ENCODE measurements around the gene PSMA5.

Gene PSMA5

DNA sequence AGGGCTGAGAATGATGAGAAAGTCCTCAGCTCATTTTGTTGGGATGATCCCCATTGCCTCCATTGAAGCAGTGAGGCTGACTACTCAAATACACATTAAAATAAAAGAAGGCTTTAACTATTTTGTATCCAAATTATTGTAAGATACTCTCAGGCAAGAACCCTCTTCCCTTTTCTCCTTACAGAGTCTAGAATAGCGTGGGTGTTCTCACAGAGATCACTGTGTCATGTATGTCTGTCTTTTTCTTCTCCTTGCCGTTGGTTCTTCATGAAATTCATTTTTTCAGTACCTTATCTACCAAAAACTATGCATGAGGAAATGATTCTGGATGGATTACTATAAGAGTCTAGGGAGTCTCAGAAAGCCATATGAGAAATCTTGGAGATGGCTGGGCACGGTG is 58.6 kb downstream of the PSMA5 start:
- Histone ChIP-seq H3K27ac (no peak overlapping the region), H3K4me3 (no peak overlapping the region), H3K9ac (no peak overlapping the region), H3K4me2 (peak overlapping the region in 4 of 11 experiments; percentile 64 to 87 (median 80); a peak in 7 of 22 replicates), H4K20me1 (0 out of 22 replicates have a peak, but pooled peaks cover 0 to 5% (median 0%) of the 10 kb centered on the region in 11 experiments), H3K9me3 (replicated peaks in 1 of 11) (peaks cover 0 to 9% (median 0%) of the 10 kb centered on the region in 11 experiments; a peak in 3 of 22 replicates), H3K4me1 (peaks cover 37 to 72% (median 48%) of the 10 kb centered on the region in 10 experiments), H3K27me3 (no peaks in the 10 kb centered on the region), H3K36me3 (peaks cover 8 to 35% (median 17%) of the 10 kb centered on the region in 11 experiments; a peak in 17 of 22 replicates)
- no peak for TF ChIP-seq Cebpa-rat (IDR thresholded peaks at IDR 0.05)

DNA sequence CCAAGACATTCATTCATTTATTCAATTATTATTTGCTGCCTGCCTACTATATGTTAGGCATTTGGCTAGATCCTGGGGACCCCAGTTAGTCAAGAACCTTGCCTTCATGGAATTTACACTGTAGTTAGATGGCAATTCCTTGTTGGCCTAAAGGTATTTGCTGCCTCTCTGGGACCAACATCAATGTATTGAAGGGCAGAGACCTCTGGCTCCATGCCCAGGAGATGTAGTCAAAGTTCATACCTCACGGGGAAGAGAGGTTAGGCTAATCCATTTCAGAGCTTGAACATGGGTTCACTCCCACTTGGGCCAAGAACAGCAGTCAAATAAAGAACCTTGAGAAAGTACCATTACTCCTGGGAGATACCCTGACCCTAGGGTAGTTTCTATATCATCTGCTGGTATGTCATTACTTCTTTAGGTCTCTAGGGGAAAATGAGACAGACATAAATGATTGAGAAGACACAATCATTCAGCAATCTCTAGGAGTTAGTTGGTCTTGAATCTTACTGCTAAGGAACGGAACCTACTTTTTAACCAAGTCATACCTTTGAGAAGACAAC is 60.5 kb downstream of the PSMA5 start:
- 0 out of 22 replicates have a peak, but pooled peaks cover 0 to 1% (median 0%) of the 10 kb centered on the region in 11 experiments for H4K20me1 ChIP-seq
- H3K4me3 ChIP-seq: no peak overlapping the region
- H3K36me3 ChIP-seq: peaks cover 8 to 35% (median 17%) of the 10 kb centered on the region in 11 experiments; a peak in 17 of 22 replicates
- H3K4me1 ChIP-seq: peaks cover 23 to 68% (median 31%) of the 10 kb centered on the region in 10 experiments
- no peak overlapping the region for H3K27ac ChIP-seq
- H3K4me2 ChIP-seq: 0 out of 22 replicates have a peak overlapping the region, but pooled peaks of 1 of the 11 experiments have one; percentile 4
- no peaks in the 10 kb centered on the region for H3K27me3 ChIP-seq
- no peak for TF ChIP-seq Cebpa-rat (IDR thresholded peaks at IDR 0.05)
- no peak overlapping the region for H3K9ac ChIP-seq
- H3K9me3 ChIP-seq (replicated peaks in 1 of 11): peaks cover 0 to 9% (median 0%) of the 10 kb centered on the region in 11 experiments; a peak in 3 of 22 replicates

DNA sequence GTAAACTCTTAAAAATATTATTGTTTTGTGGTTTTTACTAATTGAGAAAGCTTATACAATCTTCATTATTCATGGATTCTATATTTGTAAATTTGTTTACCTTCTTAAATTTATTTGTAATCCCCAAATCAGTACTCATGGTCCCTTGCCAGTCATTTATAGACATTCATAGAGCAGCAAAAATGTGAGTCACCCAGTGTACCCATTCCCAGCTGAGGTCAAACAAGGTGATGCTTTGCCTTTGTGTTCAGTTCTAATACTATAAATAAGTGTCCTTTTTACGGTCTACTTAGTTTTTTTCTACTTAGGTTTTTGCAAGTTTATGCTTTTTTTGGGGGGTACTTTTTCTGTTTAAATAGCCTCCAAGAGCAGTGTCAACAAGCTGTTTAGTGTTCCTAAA is 64.6 kb downstream of the PSMA5 start:
- peak overlapping the region in 2 of 11 experiments; percentile 62 to 76; a peak in 4 of 22 replicates for H3K4me2 ChIP-seq

DNA sequence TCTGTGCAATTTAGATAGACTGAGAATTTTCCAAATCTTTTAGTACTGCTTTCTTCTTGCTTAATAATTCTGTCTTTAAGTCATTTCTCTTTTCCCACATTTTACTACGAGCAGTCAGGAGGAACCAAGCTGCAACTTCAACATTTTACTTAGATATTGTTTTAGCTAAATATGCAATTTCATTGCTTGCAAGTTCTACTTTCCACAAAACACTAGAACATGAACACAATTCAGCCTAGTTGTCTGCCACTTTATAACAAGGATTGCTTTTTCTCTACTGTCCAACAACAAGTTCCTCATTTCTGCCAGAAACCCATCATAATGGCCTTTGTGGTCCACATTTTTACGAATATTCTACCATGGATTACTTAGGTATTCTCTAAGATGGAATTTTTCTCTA is 65.2 kb downstream of the PSMA5 start:
- peaks cover 0 to 37% (median 8%) of the 10 kb centered on the region in 11 experiments; a peak in 9 of 22 replicates for H3K36me3 ChIP-seq
- H3K4me2 ChIP-seq: peak overlapping the region in 3 of 11 experiments; percentile 39 to 77 (median 76); a peak in 6 of 22 replicates
- H3K4me3 ChIP-seq: no peak overlapping the region
- no peak overlapping the region for H3K9ac ChIP-seq
- no peaks in the 10 kb centered on the region for H3K9me3 ChIP-seq (replicated peaks in 1 of 11)
- peaks cover 0 to 41% (median 9%) of the 10 kb centered on the region in 10 experiments; a peak in 11 of 20 replicates for H3K4me1 ChIP-seq
- H3K27me3 ChIP-seq: no peaks in the 10 kb centered on the region
- TF ChIP-seq Cebpa-rat (IDR thresholded peaks at IDR 0.05): no peak
- peak overlapping the region in 2 of 11 experiments; percentile 37 to 61; a peak in 2 of 22 replicates for H3K27ac ChIP-seq
- no peaks in the 10 kb centered on the region for H4K20me1 ChIP-seq

More for the DNA sequence above, 64.6 kb downstream of the PSMA5 start:
- Histone ChIP-seq H3K9ac (no peak overlapping the region), H3K27me3 (no peaks in the 10 kb centered on the region), H3K9me3 (replicated peaks in 1 of 11) (peaks cover 0 to 1% (median 0%) of the 10 kb centered on the region in 11 experiments; a peak in 2 of 22 replicates), H4K20me1 (no peaks in the 10 kb centered on the region), H3K4me3 (no peak overlapping the region), H3K4me1 (peaks cover 0 to 41% (median 9%) of the 10 kb centered on the region in 10 experiments; a peak in 11 of 20 replicates), H3K27ac (no peak overlapping the region), H3K36me3 (peaks cover 3 to 39% (median 12%) of the 10 kb centered on the region in 11 experiments; a peak in 15 of 22 replicates)
- TF ChIP-seq Cebpa-rat (IDR thresholded peaks at IDR 0.05): no peak

DNA sequence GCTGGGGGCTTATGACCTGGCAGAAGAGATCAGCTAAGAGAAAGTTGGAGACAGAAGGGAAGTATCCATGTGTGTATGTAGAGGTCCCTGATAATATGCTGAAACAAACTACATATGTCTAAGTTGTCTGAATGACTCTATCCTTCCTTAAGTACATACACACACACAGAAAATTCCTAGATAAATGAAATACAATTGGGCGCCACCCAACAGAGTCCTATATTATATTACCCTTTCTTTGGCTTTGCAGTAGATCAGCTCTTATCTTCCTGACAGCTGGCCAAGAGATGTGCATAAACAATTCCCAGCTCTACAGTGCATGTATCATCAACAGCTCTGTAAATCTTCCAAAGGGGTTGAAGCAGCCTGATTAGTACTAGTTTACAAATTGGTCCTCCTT is 68.6 kb downstream of the PSMA5 start:
- Histone ChIP-seq H3K4me1 (peaks cover 0 to 33% (median 0%) of the 10 kb centered on the region in 10 experiments; a peak in 7 of 20 replicates), H3K4me3 (no peak overlapping the region), H3K9me3 (replicated peaks in 1 of 11) (no peaks in the 10 kb centered on the region), H3K9ac (no peak overlapping the region), H3K36me3 (peaks cover 0 to 39% (median 0%) of the 10 kb centered on the region in 11 experiments; a peak in 5 of 22 replicates), H3K27ac (no peak overlapping the region), H3K4me2 (no peak overlapping the region), H4K20me1 (peaks cover 0 to 5% (median 0%) of the 10 kb centered on the region in 11 experiments; a peak in 2 of 22 replicates), H3K27me3 (no peaks in the 10 kb centered on the region)
- TF ChIP-seq Cebpa-rat (IDR thresholded peaks at IDR 0.05): no peak

DNA sequence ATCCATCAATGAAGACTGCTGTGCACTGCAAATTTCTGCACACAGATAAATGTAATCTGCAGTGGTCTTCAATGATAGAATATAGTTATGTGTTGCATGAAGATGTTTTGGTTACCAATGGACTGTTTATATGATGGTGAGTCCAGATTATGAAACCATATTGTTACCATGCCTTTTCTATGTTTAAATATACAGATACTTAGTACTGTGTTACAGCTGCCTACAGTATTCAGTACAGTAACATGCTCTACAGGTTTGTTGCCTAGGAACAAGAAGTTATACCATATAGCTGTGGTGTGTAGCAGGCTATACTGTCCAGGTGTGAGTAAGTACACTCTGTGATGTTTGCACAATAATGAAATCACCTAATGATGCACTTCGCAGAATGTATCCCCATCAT is 69.3 kb downstream of the PSMA5 start:
- no peak overlapping the region for H3K4me2 ChIP-seq
- TF ChIP-seq Cebpa-rat (IDR thresholded peaks at IDR 0.05): no peak
- H3K9me3 ChIP-seq (replicated peaks in 1 of 11): no peaks in the 10 kb centered on the region
- peaks cover 0 to 5% (median 0%) of the 10 kb centered on the region in 11 experiments; a peak in 3 of 22 replicates for H4K20me1 ChIP-seq
- H3K27ac ChIP-seq: no peak overlapping the region
- peaks cover 0 to 46% (median 1%) of the 10 kb centered on the region in 11 experiments; a peak in 8 of 22 replicates for H3K36me3 ChIP-seq
- no peak overlapping the region for H3K9ac ChIP-seq
- no peaks in the 10 kb centered on the region for H3K27me3 ChIP-seq
- H3K4me1 ChIP-seq: peaks cover 0 to 29% (median 0%) of the 10 kb centered on the region in 10 experiments; a peak in 7 of 20 replicates
- H3K4me3 ChIP-seq: no peak overlapping the region

DNA sequence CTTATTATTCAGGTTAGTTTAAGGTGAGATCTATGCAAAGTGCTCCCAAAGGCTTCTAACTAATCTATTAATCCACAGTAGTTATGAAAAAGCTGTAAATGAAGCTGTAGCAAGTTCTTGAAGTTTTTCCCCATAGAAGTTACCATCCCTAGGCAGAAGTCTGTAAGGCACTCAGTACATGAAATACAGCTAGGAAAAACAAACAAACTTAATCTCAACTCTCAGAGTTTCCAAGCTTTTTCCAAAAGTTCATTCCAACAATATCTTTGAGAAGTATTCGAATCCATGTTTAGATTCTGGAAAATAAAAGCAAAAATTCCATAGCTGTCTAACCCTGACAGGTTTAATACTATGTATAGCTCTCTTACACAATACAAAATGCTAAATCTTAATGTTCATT is 69.7 kb downstream of the PSMA5 start:
- no peak overlapping the region for H3K4me3 ChIP-seq
- peaks cover 0 to 50% (median 5%) of the 10 kb centered on the region in 11 experiments; a peak in 14 of 22 replicates for H3K36me3 ChIP-seq
- no peaks in the 10 kb centered on the region for H3K9me3 ChIP-seq (replicated peaks in 1 of 11)
- peaks cover 0 to 5% (median 0%) of the 10 kb centered on the region in 11 experiments; a peak in 3 of 22 replicates for H4K20me1 ChIP-seq
- TF ChIP-seq Cebpa-rat (IDR thresholded peaks at IDR 0.05): no peak
- no peak overlapping the region for H3K27ac ChIP-seq
- H3K4me2 ChIP-seq: no peak overlapping the region
- peaks cover 0 to 25% (median 0%) of the 10 kb centered on the region in 10 experiments; a peak in 7 of 20 replicates for H3K4me1 ChIP-seq
- H3K27me3 ChIP-seq: no peaks in the 10 kb centered on the region
- H3K9ac ChIP-seq: no peak overlapping the region

DNA sequence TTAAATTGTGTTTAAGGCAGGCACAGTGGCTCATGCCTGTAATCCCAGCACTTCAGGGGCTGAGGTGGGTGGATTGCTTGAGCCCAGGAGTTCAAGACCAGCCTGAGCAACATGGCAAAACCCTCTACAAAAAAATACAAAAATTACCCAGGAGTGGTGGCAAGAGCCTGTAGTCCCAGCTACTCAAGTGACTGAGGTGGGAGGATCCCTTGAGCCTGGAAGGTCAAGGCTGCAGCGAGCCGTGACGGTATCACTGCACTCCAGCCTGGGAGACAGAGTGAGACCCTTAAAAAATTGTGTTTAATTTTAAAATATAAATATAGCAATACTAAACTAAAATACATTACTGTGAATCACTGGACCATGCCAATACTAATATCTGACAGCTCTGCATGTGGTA is 71.3 kb downstream of the PSMA5 start:
- TF ChIP-seq Cebpa-rat (IDR thresholded peaks at IDR 0.05): no peak

DNA sequence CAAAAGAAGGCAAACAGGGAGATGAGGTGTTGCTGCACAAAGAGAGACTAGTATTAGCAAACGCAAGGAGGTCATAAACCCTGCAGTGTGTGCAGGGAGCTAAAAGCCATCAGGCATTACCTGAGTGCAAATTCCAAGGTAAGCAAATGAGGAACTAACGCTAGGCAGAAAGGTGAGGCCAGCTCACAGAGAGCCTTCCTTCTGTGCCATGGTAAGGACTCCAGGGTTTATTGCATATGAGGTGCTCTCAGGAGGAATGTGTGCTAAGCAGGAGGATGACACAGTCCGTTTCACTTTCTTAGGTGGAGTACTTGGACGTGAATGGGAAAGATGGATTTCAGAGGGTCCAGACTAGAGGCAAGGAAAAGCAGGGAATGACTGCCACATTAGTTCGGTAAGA is 74.8 kb downstream of the PSMA5 start:
- Histone ChIP-seq H3K9me3 (replicated peaks in 1 of 11) (no peaks in the 10 kb centered on the region), H3K4me3 (no peak overlapping the region), H3K36me3 (peaks cover 0 to 86% (median 26%) of the 10 kb centered on the region in 11 experiments; a peak in 15 of 22 replicates), H3K4me2 (no peak overlapping the region), H3K9ac (no peak overlapping the region), H3K4me1 (peaks cover 0 to 4% (median 0%) of the 10 kb centered on the region in 10 experiments; a peak in 2 of 20 replicates), H3K27me3 (no peaks in the 10 kb centered on the region), H3K27ac (no peak overlapping the region), H4K20me1 (peaks cover 0 to 5% (median 0%) of the 10 kb centered on the region in 11 experiments; a peak in 3 of 22 replicates)
- no peak for TF ChIP-seq Cebpa-rat (IDR thresholded peaks at IDR 0.05)

More for the DNA sequence above, 71.3 kb downstream of the PSMA5 start:
- Histone ChIP-seq H3K27ac (no peak overlapping the region), H3K27me3 (no peaks in the 10 kb centered on the region), H3K9me3 (replicated peaks in 1 of 11) (no peaks in the 10 kb centered on the region), H3K4me3 (no peak overlapping the region), H3K4me2 (no peak overlapping the region), H4K20me1 (peaks cover 0 to 5% (median 0%) of the 10 kb centered on the region in 11 experiments; a peak in 3 of 22 replicates), H3K36me3 (peaks cover 0 to 66% (median 19%) of the 10 kb centered on the region in 11 experiments; a peak in 15 of 22 replicates), H3K4me1 (peaks cover 0 to 10% (median 0%) of the 10 kb centered on the region in 10 experiments; a peak in 6 of 20 replicates), H3K9ac (no peak overlapping the region)
